ENCODE measurements around the gene TENT4A. TPM values are rescaled to one million over a fixed set of nuclear protein-coding genes. Genes with fewer than 3 reads are reported as not detected.
"Not testable (repeated sequence)": the region's sequence is repeated elsewhere in the genome, so short reads cannot be mapped to it uniquely, and the experiment has no call there.

The TENT4A gene
- total RNA-seq, 2 donors from 2014 or later: 12.9 to 40.4 TPM

GRCh38 chr5:6770826-6771607, 57.8 kb downstream of the TENT4A start:
- H3K27me3 ChIP-seq (replicated peaks; ENCODE audit: insufficient read depth): no peaks in the 10 kb centered on the region
- TF ChIP-seq POLR2AphosphoS5 (IDR thresholded peaks at IDR 0.05): no peak
- TF ChIP-seq CTCF (IDR thresholded peaks at IDR 0.05): no peak
- TF ChIP-seq POLR2A (IDR thresholded peaks at IDR 0.05): no peak
- intact Hi-C loops (cut with DNase I): no loop called here
- H3K36me3 ChIP-seq: no peaks in the 10 kb centered on the region
- H3K27ac ChIP-seq: no peak overlapping the region
- H3K4me1 ChIP-seq (replicated peaks): no peaks in the 10 kb centered on the region
- no peak overlapping the region for H3K4me3 ChIP-seq
- no peak for DNase-seq (ENCODE audit: low spot score)
- WGBS: 91% methylated on average over 11 of the region's 11 CpGs
- H3K9me3 ChIP-seq: no peaks in the 10 kb centered on the region

GRCh38 chr5:6772886-6773285, 59.7 kb downstream of the TENT4A start:
- Histone ChIP-seq H3K4me1 (replicated peaks) (no peaks in the 10 kb centered on the region), H3K9me3 (no peaks in the 10 kb centered on the region), H3K36me3 (no peaks in the 10 kb centered on the region), H3K27ac (no peak overlapping the region), H3K27me3 (replicated peaks; ENCODE audit: insufficient read depth) (no peaks in the 10 kb centered on the region), H3K4me3 (no peak overlapping the region)
- DNase-seq (ENCODE audit: low spot score): no peak
- TF ChIP-seq POLR2A (IDR thresholded peaks at IDR 0.05) (no peak), CTCF (IDR thresholded peaks at IDR 0.05) (no peak), POLR2AphosphoS5 (IDR thresholded peaks at IDR 0.05) (no peak)
- 94% methylated on average over 11 of the region's 11 CpGs for WGBS
- intact Hi-C loops (cut with DNase I): no loop called here

- Histone ChIP-seq H3K4me3 (no peak overlapping the region), H3K27ac (no peak overlapping the region), H3K4me1 (replicated peaks) (no peaks in the 10 kb centered on the region), H3K27me3 (replicated peaks; ENCODE audit: insufficient read depth) (no peaks in the 10 kb centered on the region), H3K9me3 (no peaks in the 10 kb centered on the region), H3K36me3 (no peaks in the 10 kb centered on the region)
- DNase-seq (ENCODE audit: low spot score): no peak
- TF ChIP-seq CTCF (IDR thresholded peaks at IDR 0.05) (no peak), POLR2AphosphoS5 (IDR thresholded peaks at IDR 0.05) (no peak), POLR2A (IDR thresholded peaks at IDR 0.05) (no peak)
- intact Hi-C loops (cut with DNase I): no loop called here
- WGBS: 96% methylated on average over 32 of the region's 46 CpGs
Observed at GRCh38 chr5:6773342-6774035, 60.3 kb downstream of the TENT4A start.

GRCh38 chr5:6774207-6774606, 61.0 kb downstream of the TENT4A start:
- H3K4me1 ChIP-seq (replicated peaks); H3K27me3 ChIP-seq (replicated peaks; ENCODE audit: insufficient read depth); H3K36me3 ChIP-seq; DNase-seq (ENCODE audit: low spot score); H3K9me3 ChIP-seq; intact Hi-C loops (cut with DNase I); H3K4me3 ChIP-seq; H3K27ac ChIP-seq: not testable (repeated sequence)
- WGBS: 88% methylated on average over 7 of the region's 27 CpGs

GRCh38 chr5:6774721-6775204, 61.5 kb downstream of the TENT4A start:
- intact Hi-C loops (cut with DNase I): no loop called here
- no peak for TF ChIP-seq POLR2A (IDR thresholded peaks at IDR 0.05)
- TF ChIP-seq CTCF (IDR thresholded peaks at IDR 0.05): no peak
- no peak for TF ChIP-seq POLR2AphosphoS5 (IDR thresholded peaks at IDR 0.05)
- Histone ChIP-seq H3K27ac (no peak overlapping the region), H3K27me3 (replicated peaks; ENCODE audit: insufficient read depth) (no peaks in the 10 kb centered on the region), H3K4me3 (no peak overlapping the region), H3K4me1 (replicated peaks) (no peaks in the 10 kb centered on the region), H3K9me3 (no peaks in the 10 kb centered on the region), H3K36me3 (no peaks in the 10 kb centered on the region)
- 82% methylated on average over 15 of the region's 15 CpGs for WGBS
- no peak for DNase-seq (ENCODE audit: low spot score)
